Fibroblast of peridontal ligament (primary cell): ENCODE measurements around the gene TMED4.
A peak's percentile ranks its signal among the peaks of the same experiment; 100 is the strongest.
"Not testable (repeated sequence)": the region's sequence is repeated elsewhere in the genome, so short reads cannot be mapped to it uniquely, and the experiment has no call there.

ENCODE experiments used
- DNase-seq: peaks from one replicate; pipeline ENCODE4 v3.0.0-alpha.2; 2010; ENCODE audit errors: extremely low read depth

TMED4 gene

GRCh38 chr7:44607141-44608068 is 25.4 kb upstream of the TMED4 start:
- DNase-seq = no peak

GRCh38 chr7:44606341-44607140 is 24.5 kb upstream of the TMED4 start, which contains the start of gene OGDH:
Gene OGDH (plus strand): TSS chr7:44606627. CDS start chr7:44624344, 17,717 bp downstream.
- DNase-seq = peak; percentile 98

- DNase-seq = no peak
Measured at GRCh38 chr7:44604941-44605340, 22.9 kb upstream of the TMED4 start.

GRCh38 chr7:44603193-44603592 is 21.2 kb upstream of the TMED4 start:
- no peak for DNase-seq

- no peak for DNase-seq
Measured at GRCh38 chr7:44602576-44602910, 20.5 kb upstream of the TMED4 start.

- no peak for DNase-seq
Measured at GRCh38 chr7:44599222-44599621, 17.2 kb upstream of the TMED4 start.

- DNase-seq = not testable (repeated sequence)
Measured at GRCh38 chr7:44597181-44597580, 15.2 kb upstream of the TMED4 start.

- DNase-seq = no peak
Measured at GRCh38 chr7:44595934-44596635, 14.1 kb upstream of the TMED4 start.

- DNase-seq = peak; percentile 44
Measured at GRCh38 chr7:44590910-44591309, 8.9 kb upstream of the TMED4 start.

- DNase-seq = peak; percentile 84
Measured at GRCh38 chr7:44587843-44588711, 6.0 kb upstream of the TMED4 start.

GRCh38 chr7:44583146-44583865 is 1.3 kb upstream of the TMED4 start:
- DNase-seq = no peak

- DNase-seq = no peak
Measured at GRCh38 chr7:44580945-44581878, 819 bp downstream of the TMED4 start.

- DNase-seq = no peak
Measured at GRCh38 chr7:44576228-44576627, 5.8 kb downstream of the TMED4 start.

GRCh38 chr7:44575054-44575453 is 7.0 kb downstream of the TMED4 start:
- DNase-seq = no peak

GRCh38 chr7:44574287-44574872 is 7.7 kb downstream of the TMED4 start:
- no peak for DNase-seq

- DNase-seq = peak; percentile 92
Measured at GRCh38 chr7:44573464-44574286, 8.4 kb downstream of the TMED4 start, which contains the start of gene DDX56. Gene DDX56 (minus strand): TSS chr7:44573908. CDS start chr7:44573895, 13 bp downstream.

GRCh38 chr7:44572771-44573170 is 9.3 kb downstream of the TMED4 start:
- no peak for DNase-seq

GRCh38 chr7:44569959-44570358 is 12.1 kb downstream of the TMED4 start:
- DNase-seq = no peak
